HG03045 (cell line): ENCODE results near the gene POLR3C.
"Not testable (repeated sequence)": the region's sequence is repeated elsewhere in the genome, so short reads cannot be mapped to it uniquely, and the experiment has no call there.

ENCODE experiments used
- ATAC-seq: cut with Tn5 transposase; IDR thresholded peaks from one replicate; pipeline ENCODE4 v1.9.1; 2021; ENCODE audit warnings: mild to moderate bottlenecking, moderate library complexity; ENCODE audit not compliant: unreplicated experiment

The POLR3C gene, protein sequence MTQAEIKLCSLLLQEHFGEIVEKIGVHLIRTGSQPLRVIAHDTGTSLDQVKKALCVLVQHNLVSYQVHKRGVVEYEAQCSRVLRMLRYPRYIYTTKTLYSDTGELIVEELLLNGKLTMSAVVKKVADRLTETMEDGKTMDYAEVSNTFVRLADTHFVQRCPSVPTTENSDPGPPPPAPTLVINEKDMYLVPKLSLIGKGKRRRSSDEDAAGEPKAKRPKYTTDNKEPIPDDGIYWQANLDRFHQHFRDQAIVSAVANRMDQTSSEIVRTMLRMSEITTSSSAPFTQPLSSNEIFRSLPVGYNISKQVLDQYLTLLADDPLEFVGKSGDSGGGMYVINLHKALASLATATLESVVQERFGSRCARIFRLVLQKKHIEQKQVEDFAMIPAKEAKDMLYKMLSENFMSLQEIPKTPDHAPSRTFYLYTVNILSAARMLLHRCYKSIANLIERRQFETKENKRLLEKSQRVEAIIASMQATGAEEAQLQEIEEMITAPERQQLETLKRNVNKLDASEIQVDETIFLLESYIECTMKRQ

DNA sequence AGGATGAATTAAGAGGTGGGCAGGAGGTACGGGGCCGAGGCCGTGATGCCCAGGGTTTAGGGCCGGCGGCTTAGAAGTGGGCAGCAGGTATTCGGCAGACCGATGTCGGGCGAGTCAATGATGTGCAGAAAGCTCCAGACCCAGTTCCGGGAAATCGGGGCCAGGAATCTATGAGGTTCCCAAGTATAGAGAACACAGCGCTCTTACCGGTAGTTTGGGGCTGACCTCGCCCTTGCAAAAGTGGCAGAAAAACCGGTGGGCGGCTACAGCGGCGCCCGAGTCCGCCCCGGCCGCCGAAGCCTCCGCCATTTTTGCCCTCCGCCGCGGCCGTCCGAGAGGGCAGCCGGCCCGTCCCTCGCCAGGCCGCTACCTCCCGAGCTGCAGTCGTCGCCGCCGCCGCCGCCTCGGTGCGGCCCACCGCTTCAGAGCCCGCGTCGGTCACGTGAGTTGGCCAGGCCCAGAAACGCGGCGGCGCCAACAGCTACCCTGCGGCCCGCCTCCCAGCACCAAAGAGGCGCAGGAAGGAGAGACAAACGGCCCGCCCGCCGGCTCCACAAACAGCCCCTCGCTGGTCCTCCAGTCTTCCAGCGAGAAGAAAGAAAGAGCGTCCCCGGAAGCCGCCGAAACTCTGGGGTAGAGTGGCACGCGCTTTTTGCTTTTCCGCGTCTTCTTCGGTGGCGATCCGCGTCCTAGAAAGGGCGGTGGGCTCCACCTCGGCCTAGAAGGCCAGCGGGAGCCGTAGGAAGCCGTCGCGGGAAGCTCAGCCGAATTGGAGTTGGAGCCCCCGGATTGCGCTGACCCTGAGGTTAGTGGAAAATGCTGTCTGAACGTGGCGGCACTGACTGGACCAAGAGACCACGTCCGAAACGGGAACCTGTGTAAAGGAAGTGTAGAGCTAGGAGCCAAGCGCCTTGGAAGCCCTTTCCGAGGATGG is at the start of gene POLR3C, which contains the start of gene RNF115:
TSS of gene POLR3C (plus strand) at position 636 of the 934 bp plus-strand sequence. CDS start 1,577 bp downstream, outside the sequence.
TSS of gene RNF115 (minus strand) at position 531 of the 934 bp plus-strand sequence. CDS start at position 309, 222 bp downstream.
- ATAC-seq, result peak; percentile 85

DNA sequence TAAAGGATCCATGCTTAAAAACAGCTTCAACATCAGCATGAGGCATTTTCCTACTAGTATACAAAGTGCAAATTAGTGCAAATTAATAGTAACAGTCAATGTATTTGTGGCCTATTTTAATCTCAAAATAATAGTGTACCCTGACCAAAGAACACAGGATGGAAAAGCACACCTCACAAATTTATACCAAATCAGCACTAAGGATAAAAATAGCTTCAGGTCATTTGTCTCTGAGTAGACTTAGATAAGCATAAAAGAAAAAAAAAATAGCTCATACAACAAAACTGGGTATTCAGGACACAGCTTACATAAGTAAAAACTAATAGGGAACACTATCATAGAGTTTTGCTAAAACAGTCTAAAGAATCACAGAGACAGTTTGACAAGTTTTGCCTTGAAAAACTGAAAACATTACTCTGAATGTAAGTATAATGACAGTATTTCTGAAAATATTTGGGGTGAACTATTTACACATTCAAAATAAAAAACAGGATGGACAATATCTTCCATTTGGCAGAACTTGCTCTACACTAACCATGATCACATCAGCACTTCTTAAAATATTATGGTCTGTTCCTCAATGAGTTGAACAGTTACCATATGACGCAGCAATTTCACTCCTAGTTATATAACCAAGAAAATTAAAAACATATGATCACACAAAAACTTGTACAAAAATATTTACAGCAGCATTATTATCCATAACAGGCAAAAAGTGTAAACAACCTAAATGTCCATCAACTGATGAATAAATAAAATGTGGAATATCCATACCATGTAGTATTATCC is 46.4 kb upstream of the POLR3C start:
- ATAC-seq, result no peak

DNA sequence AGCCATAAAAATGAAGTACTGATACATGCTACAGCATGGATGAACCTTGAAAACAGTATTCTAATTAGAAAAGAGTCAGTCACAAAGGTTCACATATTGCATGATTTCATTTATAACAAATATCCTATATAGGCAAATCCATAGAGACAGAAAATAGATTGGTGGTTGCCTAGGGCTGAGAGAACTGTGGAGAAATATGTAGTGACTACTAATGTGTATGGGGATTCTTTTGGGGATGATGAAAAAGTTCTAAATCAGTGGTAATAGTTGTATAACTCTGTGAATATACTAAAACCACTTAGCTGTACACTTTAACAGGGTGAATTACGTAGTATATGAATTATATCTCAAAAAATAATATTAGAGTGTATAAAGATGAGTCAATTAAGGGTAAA is 45.9 kb upstream of the POLR3C start:
- no peak for ATAC-seq

DNA sequence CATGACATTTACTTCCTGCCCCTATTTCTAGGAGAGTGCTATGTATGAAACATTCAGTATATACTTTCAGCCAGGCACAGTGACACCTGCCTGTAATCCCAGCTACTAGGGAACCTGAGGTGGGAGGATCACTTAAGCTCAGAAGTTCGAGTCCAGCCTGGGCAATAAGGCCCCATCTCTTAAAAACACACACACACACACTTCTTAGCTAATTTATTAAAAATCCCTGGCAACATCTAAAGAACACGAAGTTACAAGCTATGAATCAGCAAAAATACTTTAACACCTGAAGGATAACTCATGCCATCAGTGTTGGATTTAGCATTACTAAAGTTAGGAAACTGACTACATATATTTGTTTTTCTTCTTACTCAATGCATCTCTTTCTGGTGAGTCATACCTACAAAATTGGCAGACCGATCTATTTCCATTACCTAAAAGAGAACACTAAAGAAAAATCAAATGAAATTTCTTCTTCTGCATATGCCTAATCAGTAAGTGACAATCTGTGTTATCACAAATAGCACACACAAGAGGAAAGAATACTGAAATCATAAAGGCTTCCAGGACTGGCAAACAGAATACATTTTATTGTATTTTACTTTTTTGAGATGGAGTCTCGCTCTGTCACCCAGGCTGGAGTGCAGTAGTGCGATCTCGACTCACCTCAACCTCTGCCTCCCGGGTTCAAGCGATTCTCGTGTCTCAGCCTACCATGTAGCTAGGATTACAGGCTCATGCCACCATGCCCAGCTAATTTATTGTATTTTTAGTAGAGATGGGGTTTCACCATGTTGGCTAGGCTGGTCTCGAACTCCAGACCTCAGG is 41.5 kb upstream of the POLR3C start:
- no peak for ATAC-seq

DNA sequence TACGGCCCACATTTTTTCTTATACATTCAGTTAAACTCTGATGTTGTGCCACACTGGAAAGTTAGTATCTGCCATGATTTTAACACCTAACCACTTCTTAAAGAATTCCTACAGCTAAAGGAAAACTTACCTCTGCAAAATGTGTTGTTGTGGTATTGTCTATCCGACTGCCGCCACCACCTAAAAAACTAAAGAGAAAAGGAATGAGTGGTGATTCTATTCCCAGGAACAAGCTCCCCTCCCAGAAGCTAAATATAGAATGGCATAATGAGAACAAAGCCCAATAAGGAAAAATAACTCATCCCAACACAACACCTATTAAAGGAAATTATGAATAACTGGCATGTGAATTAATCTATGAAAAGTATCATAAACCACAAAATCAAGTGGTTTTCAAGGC is 39.6 kb upstream of the POLR3C start:
- no peak for ATAC-seq

DNA sequence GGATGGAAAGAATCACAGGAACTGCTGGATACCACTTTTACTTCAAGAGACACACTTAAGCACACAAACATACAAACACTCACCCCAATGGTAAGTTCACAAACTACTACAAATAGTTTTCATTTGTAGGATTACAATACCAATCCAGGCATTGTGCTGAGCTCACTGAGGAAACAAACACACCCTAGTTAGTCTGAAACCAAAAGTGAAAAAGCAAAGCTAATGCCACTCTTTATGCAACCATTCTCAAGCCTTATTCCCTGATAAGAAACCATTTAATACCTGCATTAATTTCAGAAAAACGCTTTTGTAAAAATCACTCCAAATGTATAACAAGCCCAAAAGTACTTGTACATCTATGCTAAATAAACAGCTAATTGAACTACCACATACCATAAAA is 38.5 kb upstream of the POLR3C start:
- ATAC-seq, result no peak

DNA sequence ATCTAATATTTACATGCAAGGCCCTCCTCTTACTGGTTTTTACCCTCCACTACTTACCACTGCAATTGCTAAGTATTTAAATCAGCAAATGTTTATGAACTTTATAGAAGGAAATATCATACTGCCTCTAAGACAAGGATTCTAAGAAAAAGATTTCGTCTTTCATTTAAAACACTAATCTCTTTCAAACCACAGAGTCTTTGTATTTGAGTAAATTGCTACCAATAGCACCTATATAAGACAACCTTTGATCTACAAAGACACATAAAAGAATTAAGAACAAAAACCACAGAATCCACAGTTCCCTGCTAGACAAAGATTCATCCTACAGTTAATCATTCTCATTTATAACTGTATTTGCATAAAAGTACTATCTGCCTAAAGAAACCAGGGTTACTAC is 37.7 kb upstream of the POLR3C start:
- ATAC-seq, result no peak

DNA sequence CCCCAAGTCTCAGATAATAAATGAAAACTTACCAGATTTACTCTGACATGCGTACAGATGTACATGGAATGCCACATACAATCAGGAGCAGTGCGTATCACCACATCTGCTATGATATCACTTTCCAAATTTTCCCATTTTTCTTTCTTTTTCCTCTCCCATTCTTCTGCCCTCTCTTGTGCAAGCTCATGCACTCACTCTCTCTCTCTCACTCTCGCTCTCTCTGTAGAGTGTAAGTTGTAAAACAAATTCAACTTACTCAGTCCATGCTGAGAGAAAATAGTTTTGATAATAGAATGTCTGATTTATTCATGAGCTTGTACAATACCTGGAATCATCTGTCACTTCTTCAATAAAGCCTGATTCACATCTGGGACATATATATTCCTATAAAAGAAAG is 35.4 kb upstream of the POLR3C start:
- ATAC-seq, result no peak

DNA sequence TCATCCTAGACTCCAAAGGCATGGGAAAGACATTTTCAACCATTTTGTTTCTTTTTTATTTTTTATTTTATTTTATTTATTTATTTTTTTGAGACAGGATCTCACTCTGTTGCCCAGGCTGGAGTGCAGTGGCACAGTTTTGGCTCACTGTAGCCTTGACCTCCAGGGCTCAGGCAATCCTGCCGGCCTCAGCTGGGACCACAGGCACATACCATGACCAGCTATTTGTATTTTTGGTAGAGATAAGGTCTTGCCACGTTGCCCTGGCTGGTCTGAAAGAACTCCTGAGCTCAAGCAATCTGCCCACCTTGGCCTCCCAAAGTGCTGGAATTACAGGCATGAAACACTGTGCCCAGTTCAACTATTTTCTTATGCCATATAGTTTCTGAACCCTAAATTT is 32.1 kb upstream of the POLR3C start:
- not testable (repeated sequence) for ATAC-seq

DNA sequence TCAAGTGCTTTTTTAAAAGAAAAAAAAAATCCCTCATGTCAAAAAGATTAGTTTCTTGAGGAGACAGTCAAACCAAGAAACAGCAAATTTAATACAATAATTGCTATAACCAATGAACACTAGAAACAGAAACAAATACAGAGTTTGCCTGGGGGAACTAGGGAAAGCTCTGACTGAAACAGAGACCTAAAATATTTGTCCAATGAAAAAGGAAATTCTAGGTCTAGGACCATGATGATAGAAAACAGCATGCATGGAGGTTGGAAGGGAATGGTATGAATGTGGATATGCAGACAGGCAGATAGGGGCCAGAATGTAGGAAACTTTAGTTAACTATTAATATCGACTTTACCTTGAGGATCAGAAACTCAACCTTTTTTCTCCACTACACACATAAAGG is 31.5 kb upstream of the POLR3C start:
- ATAC-seq, result no peak

DNA sequence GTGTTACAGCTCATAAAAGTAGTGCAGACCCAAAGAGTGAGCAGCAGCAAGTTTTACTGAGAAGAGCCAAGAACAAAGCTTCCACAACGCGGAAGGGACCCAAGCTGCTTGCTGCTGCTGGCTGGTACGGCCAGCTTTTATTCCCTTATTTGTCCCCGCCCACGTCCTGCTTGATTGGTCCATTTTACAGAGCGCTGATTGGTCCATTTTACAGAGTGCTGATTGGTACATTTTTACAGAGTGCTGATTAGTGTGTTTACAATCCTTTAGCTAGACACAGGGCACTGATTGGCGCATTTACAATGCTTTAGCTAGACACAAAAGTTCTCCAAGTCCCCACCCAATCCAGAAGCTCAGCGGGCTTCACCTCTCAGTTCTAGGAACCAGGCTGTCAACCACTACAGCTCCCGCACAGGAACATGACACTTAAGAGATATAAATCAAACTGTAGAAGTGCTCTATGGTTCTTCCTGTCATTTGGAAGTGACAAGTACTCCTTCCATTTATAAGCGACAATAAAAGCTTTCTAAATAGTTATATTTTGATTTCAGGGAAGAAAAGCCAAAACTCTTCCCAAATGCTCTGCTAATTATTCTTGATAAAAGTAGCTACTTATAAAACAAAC is 28.6 kb upstream of the POLR3C start:
- no peak for ATAC-seq

DNA sequence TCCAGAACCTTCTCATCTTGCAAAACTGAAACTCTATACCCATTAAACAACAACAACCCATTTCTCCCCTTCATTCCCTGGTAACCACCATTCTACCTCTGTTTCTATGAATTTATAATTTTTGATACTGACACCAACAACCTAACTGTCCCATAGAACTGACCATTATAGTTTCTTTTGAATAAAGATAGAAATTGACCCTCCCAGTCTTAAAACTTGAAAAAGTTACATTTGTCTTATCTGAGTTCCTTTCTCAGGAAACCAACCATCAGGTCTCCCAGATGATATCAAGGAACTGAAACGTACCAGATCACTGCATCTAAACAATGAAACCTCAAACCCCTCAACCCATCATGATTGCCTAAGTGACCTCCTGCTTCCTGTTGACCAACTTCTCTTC is 27.2 kb upstream of the POLR3C start:
- no peak for ATAC-seq

DNA sequence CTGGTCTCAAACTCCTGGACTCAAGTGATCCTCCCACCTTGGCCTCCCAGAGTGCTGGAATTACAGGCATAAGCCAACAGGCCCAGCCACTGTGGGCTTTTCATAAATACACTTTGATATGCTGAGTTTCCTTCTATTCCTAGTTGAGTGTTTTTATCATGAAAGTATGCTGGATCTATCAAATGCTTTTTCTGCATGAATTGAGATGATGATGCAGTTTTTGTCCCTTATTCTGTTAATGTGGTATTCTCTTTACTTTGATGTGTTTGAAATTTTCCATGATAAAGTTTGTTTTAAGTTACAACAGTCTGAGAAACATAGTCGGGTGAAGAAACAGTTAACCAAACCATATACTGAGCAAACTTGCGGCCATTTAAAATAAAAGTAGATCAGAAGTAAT is 24.2 kb upstream of the POLR3C start:
- ATAC-seq, result no peak

DNA sequence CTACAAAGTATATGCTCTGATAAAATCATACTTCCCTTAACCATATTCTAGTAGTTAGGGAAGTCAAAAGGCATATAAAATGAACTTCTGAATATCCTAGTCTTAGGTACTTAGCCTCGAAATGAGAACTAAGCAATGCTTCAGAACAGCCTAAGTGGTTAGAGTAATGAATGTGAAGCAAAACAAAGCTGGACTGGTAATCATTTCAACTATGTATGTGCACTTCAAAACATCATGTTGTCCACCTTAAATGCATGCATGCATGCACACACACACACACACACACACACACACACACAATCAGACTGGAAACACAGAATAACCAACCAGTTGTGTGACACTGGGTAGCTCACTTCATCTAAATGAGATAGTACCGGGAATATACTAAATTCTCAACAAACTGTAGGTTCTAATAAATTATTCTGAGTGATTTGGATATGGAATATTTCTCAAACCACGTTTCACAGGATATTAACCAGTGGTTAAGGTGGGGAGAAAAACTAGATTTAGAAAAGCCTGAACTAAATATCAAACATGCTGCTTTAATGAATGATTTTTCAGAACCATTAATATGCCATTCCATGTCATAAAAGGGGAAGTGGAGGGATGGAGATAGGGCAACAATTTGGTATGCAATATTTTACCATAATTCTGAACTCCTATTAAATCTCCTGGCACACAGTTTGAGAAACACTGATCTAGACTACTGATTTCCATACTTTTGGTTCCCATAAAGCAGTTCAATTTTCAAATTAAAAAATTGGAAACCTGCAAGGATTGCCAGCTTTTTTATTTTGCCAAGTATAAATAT is 19.6 kb upstream of the POLR3C start:
- no peak for ATAC-seq

DNA sequence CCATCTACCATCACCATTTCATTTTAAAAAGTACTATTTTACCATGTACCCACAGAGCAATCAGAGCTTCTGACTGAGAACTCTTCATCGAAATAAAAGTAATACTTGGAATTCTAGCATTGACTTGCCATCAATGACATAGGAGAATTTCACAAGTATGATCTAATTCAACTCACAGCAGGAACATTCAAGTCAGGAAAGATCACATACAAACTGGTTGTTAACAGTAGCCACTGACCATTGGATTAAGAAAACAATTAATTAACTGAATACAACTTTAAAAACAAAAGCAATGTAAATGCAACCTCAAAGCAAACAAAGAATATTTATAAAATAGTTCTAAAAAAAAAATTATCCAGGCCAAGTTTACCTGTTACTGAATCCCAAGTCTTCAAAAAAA is 18.9 kb upstream of the POLR3C start:
- ATAC-seq, result no peak

DNA sequence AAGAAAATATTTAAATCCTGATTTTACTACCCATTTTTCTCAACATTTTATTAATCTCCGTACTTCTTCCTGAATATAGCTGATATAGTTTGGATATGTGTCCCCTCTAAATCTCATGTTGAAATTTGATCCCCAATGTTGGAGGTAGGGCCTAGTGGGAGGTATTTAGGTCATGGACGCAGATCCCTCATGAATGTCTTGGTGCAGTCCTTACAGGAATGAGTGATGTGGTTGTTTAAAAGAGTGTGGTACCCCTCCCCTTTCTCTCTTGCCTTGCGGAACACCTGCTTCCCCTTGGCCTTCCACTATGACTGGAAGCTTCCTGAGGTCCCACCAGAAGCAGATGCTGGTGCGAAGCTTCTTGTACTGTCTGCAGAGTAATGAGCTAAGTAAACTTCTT is 17.6 kb upstream of the POLR3C start:
- no peak for ATAC-seq

DNA sequence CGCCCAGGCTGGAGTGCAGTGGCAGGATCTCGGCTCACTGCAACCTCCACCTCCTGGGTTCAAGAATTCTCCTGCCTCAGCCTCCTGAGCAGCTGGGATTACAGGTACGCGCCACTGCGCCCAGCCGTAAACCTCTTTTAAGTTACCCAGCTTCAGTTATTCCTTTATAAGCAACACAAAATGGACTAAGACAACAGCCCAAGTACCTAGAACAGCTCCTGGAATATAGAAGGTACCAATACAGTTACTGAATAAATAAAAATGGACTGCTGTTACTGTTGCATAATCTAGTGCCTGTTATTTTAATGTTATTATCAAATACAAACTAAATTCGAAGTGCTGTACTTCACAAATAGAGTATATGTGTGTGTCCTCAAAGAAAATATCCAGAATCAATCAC is 17.2 kb upstream of the POLR3C start:
- ATAC-seq, result no peak

DNA sequence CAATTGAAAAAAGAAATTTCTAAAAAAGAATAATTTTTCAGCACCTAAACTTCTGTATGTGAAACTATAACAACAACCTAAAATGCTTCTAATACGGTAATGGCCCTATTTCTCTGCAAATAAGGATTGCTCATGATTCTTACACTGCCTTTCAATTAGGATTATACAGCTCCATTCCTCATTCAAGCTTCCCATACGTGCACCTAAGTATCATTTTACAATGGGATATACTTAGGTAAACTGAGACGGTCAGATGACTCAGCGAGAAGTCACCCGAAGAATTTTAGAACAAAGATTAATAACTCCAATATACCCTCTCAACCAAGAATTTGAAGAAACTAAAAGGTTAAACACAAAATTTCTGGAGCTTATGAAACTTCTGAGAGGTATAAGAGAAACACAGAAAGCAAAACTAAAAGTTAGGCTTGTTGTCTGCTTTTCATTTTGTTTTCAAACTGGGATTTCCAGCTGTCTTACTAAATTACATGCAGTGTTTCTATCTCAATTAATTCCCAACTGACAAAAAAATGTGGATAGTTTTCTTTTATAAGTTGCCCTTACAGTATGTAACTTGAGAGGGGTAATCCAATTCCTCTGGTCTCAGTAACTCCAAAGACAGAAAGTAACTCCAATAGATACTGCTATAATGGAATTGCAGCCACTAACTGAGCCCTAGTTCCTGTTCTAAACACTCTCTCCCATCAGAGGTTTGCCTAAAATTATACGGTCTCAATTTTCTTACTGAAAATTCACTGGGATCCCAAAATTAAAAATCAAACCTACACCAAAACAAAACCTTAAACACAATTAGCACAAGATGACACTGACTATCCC is 10.8 kb upstream of the POLR3C start:
- ATAC-seq, result not testable (repeated sequence)
